HG03135 (cell line): ENCODE measurements around the gene ZMIZ1.

ENCODE experiments used
- ATAC-seq: cut with Tn5 transposase; IDR thresholded peaks from one replicate; pipeline ENCODE4 v1.9.1; 2021; ENCODE audit warnings: mild to moderate bottlenecking, moderate library complexity; ENCODE audit not compliant: unreplicated experiment

The ZMIZ1 gene

DNA sequence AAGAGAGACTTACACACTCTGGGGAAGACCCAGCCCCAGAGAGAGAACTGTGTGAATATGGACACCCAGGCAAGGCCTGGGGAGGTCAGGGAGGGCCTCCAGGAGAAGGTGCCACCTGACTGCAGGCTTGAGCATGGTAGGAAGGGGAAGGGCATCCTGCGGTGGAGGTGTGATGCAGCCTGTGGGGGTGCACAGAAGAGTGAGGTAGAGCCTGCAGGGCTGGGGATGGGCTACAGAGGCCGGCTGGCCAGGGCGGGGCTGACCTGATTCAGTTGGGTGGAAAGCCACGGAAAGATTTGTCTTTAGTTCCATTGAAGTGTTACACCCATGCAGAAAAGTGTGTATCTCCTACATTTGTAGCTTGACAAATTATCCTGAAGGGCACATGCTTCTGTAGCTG, 47.6 kb downstream of the ZMIZ1 start:
- no peak for ATAC-seq

DNA sequence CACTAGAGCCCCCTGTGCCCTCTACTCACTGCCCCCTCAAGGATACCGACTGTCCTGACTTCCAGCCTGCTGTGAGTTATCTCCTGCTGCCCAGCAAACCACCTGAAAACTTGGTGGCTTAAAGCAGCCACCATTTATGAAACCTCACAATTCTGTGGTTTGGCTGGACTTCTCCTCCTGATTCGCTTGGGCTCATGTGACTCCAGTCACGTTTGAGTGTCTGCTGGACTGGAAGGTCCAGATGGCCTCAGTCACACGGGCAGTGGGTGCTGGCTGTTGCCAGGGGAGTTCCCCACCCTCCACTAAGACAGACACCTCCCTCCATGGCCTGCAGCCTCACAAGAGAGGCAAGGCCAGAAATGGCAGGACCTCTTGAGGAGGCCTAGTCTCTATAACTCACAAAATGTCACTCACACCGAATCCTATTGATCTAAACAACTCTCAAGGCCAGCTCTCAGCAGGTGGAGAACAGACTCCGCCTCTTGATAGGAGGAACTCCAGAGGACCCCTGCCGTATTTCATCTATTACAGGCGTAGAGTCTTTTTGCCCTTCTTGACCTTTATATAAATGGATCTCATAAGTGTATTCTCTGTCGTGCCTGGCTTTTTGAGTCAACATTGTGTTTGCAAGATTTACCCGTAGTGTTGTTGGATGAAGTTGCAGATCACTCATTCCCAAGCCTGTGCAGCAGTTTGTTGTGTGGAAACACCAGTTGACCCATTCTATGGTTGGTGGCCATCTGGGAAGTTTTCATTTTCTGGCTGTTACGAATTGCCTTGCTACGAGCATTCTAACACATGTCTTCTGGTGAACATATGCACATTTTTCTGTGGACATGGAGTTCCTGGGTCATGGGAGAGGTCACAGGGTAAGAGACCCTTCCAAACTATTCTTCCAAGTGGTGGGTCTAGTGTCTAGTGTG, 48.3 kb downstream of the ZMIZ1 start:
- ATAC-seq: no peak

DNA sequence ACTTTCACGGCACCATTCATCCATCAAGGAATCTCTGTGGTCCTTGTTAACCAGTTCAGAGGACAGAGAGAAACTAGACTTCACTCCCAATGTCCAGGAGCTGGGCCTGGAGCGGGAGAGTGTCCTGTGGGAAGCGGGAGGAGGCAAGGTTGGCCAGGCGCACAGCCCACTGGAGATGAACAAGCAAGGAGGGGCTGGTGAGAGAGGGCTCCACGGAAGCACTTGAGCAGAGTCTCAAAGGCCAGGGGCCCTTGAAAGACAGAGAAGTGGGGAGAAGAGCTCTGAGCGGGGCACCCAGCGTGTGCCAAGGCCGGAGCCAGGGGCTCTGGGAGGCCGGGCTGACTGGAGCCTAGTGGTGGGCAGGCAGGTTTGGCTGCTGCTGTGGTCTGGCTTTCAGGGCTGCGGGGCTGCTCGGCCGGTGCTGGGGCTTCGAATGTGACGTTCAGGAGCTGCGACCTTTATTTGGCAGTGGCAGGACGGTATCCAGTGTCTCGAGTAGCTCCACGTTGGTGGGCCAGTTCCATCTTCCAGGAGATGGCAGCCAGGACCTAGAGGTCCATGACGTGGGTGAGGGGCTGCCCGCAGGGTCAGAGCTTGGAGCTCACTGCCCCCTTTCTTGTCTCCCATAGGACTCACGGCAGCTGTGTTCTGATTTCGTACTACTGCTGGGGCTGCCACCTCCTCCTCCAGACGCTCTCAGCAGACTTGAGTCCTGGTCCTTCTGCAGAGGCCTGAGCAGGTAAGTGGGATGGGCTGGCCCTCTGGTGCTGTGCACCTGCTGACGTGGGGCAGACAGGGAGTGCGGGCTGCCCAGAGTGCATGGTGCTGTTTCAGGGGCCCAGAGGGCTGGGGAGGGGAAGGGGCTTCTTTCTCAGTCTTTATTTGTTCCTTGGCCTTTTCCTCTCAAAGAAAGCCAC, 49.8 kb downstream of the ZMIZ1 start:
- no peak for ATAC-seq

DNA sequence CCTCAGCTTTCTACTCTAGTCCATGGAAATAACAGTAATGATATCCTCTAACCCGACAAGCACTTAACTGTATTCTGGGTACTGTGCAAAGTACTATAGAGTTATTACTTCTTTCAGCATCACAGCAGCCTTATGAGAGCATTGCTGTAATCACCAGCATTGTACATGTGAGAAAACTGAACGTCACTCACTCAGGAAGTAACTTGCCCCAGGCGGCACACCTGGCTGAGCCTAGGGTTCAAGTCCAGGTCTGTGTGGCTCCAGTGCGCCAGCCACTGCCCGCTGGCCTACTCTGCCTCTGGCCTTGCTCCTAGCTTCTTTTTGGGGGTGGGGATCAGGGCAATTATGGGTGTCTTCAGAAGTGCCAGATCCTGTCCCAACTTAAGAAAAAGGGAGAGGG, 50.5 kb downstream of the ZMIZ1 start:
- no peak for ATAC-seq

DNA sequence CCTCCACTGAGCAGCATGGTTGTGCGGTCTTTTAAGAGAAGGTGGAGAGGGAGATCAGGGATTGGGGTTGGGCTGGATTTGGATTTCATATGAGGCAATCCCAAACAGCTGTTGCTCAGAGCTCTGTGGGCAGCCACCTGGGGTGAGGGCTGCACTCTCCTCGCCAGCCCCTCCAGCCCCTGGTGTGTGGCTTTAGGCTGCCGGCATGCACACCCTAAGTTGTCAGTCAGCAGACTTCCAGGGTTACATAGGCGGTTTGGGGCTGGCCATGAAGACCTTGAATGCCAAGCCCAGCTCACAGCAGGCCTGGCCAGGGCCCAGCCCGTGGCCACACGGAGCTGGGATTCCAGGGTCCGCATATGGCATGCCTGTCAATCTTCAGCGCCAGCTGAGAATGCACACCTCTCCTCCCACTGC, 54.8 kb downstream of the ZMIZ1 start:
- no peak for ATAC-seq

DNA sequence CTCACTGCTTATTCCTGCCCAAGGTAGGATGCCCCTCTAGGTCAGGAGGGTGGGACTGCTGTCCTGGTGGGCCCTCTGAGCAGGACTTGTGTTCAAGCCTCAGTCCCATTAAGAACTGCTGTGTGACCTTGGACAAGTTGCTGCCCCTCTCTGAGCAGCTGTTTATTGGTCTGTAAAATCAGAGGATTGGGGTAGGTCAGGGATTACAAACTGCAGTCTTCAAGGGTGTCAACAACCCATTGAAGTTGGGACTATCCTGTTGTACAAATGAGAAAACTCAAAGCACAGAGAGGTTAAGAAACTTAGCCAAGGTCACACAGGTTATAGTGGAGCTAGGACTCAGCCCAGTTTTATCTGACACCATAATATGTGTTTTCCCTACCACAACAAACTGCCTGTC, 55.3 kb downstream of the ZMIZ1 start:
- ATAC-seq: no peak

DNA sequence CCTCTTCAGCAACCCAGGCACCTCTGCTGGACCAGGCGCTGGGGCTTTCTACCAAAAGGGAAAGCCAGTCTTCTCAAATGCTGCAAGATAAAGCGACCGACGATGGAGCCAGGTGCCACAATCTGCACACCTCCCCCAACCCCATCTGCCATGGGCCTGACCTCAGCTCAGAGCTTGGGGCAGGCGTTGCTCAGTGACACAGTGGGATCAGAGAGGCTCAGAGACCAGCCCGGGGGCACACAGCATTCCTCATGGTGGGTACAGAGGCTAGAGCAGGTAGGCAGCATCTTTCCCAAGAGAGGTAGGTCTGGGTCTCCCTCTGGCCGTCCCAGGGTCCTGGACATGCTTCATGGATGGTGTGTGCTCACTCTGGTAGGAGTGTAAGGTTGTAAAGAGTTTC, 56.3 kb downstream of the ZMIZ1 start:
- ATAC-seq: no peak

DNA sequence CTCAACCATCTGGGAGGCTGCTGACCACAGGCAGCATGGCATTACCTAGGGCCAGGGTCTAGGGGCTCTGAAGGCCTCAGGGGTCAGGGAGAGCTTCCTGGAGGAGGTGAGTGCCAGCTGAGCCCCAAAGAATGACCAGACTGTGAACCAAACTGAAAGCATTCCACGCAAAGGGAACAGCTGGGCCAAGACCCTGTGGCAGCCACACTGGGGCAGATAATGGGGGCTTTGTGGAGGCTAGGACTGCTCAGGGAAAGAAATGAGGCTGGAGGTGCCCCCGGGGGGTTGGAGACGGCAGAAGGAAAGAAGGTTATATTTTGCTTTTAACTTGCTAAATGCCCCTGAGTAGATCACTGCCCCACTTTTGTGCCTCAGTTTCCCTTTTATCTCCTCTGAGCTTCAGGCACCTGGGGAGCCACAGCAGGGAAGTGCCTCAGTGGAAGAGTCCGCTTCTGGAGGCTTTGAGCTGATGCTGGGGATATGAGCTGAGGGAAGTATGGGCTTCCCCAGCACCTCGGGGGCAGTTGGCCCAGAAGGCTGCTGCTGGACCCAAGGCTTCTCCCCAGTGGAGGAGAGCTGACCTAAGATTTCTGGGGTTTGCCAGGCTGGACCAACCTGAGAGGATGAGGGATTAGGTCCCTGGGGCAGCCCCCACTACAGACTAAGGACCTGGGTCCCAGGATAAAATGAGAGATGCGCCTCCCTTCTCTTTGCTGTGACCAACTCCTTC, 57.8 kb downstream of the ZMIZ1 start:
- no peak for ATAC-seq

DNA sequence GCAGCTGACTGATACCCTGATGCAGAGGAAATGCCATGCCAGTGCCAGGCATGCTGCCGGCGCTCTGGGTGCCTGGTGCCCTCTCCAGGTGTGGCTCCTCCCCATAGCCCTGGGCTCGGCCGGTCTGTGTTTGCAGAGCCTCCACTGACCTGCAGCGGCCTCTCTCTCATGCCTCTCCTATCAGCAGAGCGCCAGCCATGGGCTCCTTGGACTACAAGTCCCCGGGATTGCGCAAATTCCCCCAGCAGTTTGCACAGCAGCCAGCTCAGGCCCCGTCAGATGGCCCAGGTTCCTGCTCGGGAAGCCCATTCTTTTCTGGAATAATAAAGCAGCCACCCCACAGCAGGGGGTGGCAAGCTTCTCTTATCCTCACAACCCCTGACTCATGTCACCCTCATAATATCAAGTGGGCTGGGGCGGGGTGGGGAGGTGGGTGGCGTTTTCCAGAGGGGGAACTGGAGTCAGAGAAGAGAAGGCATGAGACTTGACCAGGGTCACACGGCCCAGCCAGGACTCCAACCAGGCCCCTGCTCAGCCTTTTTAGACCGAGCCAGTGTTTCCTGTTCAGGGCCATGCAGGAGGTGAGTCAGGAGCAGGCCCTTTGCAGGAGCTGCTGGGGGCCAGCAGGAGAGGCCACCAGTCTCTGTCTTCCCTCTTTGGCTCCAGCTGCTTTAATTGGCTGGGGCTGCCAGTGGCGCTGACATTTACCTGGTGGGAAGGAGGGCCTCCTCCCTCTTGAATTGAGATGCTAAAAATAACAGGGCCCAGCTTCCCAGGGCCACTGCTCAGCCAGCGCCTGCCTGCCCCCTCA, 58.6 kb downstream of the ZMIZ1 start:
- ATAC-seq: no peak

DNA sequence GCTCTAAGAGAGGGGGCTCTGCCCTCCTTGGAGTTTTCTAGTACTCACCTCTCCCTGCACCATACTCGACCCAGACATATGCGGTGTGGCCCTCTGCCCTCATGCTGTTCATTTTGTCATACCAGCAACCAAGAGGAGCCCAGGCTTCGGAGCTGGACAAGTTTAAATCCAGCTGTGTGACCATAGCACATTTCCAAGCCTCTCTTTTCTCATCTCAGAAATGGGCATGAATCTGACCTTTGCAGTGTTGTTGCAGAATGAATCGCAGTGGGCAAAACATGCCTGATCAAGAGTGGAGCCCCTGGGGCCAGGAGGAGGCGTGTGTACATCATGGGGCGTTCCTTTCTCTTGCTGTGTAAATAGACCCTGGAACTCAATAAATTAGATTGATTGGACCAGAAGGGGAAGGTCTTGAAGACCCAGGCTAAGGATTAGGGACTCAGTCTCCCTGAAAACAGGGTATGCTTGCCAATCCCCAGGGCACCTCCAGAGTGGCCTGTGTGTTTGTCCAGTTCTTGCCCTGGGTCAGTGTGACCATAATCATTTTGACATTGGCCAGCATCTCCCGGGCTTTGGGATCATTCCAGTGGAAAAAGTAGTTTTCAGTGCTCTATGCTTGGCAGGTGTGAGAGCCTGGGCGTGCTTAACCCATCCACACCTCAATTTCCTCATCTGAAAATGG, 59.6 kb downstream of the ZMIZ1 start:
- ATAC-seq: no peak

DNA sequence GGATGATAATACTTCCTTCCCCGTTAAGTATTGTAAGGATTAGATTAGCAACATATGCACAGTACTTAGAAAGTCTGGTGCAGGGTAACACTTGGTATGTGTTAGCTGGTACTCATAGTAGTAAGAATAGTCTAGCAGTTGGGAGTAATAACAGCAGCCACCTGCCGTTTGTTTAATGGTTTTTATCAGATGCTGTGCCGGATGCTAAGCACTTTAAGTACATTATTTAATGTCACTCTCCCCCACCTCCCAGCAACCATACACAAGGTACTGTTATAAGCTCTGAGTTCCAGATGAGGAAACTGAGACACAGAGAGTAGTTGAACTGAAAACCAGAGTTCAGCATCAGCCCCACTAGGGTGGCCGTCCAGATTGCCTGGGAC, 60.1 kb downstream of the ZMIZ1 start:
- ATAC-seq: no peak

DNA sequence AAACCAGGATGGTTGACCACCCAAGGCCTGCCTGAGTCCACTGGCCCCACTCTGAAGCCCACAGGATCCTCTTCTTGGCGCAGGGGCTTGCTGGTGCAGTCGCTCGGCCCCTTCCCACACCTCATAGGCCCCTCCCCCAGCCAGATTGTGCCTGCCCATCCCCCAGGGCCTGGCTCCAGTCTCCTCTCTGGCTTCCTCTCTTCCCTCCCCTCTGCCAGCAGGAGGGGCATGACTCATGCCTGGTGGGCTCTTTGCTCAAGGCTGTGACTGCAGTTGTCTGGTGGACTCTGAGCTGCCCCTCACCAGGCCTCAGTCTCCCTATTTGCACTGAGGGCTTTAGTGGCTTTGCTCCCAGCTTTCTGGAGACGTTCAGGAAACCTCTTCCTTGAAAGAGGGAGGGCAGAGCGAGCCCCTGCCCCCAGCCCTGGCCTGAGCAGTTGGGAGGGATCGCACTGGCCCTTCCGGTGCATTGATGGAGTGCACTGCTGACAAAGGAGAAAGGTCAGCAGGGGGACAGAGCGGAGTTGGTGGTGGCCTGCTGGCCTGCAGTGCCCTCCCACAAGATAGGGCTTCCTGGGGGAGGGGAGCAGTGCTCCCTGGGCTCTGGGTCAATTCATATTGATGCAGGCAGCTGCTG, 60.7 kb downstream of the ZMIZ1 start:
- ATAC-seq: no peak

DNA sequence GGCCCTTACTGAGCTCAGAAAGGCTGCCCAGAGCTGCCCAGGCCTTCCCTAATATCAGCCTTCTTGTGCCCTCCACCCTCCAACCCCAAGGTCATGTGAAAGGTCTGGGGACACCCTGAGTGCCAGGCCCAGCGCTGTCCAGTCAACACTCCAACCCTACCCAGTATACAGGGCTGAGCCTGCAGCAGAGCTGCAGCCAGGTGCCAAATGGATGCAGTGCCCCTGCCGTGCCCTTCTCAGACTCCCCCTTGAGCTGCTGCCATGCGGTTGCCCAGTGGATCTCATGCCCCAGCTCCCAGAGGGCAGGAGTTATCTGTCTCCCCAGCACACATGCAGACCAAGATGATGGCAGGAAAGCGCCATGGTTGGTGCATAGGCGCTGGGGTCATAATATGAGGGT, 61.5 kb downstream of the ZMIZ1 start:
- ATAC-seq: no peak

DNA sequence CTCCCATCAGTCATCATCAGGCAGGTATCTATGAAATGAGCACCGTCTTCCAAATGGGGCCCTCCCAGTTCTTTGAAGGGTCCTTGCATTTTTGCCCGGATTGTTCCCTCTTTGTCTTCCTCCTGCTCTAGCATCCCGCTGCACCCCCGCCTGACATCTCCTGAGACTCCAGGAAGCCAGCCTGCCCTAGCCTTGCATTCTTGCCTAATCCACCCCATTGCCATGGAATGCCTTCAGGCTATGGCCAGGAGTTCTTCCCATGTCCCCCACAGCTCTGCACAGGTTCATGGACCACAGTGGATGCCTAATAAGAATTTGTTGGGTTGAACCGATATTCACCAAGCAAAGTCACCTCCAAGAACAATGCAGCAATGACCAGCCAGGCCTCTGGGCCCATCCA, 62.1 kb downstream of the ZMIZ1 start:
- no peak for ATAC-seq

DNA sequence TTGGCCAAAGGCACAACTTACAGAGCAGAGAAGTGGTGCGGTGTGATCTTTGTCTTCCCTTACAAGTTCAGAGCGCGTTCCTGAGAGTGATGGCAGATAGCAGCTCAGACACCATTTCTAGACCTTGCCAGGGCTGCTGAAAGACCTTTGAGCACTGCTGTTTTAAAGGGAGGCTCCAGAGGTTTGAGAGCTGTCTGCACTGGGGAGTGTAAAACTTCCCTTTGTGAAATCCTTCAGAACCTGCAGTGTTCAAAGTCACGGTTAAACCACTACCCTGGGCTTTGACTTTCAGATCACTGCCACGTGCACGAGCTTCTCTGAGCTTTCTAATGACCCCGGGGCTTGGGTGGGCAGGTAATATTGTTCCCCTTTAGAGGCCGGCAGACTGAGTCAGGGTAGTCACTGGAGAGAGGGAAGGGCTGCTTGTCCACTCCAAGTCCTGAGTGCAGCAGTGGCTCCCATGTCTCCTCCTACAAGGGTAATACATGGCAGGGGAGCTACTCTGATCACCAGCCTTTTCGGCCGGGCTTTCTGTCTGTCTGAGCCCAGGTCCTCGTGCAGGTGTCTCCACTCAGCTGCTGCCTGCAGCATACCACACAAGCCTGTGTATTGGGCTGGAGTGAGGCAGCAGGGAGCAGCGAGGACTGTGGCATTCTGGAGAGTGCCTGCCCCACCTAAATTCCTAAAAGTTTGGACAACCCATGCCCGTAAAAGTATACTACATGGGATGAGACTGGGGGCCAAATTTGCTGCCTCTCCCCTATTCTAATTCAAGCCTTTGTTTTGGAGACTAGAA, 63.3 kb downstream of the ZMIZ1 start:
- no peak for ATAC-seq

DNA sequence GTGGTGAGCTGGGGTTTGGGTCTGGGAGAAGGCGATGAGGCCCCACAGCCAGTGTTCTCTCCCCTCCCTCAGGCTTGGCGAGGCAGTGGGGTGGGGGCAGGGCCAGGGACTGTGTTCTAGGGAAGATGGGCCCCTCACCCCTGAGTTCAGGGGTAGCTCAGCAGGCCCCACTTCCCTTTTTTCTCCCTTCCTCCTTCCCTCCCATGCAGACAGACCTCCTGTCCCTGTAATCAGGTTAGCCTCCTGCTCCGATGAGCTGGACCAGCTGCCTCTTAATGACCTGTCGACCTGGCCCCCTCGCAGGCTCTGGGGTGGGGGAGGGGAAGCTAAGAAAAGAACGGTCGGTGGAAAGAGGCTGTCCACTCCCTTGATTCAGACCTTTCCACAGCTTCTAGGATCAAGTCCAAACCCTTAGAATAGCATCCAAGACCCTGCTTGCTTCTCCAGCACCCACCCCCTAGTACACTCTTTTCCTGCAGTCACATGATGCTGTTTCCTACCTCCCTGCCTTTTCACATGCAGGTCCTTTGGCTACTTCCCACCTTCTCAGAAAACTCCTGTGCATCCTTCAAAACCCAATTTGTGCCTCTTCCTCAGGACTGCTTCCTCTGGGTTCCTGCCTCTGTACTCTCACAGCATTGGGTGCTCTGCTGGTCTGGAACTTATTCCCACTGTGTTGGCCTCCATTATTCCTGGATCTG, 64.1 kb downstream of the ZMIZ1 start:
- no peak for ATAC-seq

DNA sequence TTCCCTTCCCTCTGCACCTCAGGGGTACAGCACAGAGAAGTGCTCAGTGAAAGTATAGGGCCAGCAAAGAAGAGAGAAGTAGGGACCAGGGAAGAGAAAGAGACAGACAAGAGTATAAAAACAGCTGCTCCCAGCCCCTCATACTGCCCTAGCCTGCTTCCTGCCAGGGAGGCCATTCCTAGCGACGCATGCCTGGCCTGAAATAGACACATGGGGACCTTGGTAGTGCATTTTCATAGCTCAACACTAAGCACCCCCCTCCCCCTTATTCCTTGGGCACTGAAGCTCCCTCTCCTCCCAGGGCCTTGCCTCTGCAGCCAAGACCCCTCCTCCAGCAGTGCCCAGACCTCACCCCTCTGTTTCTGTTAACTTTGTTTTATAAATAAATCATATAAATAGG, 64.7 kb downstream of the ZMIZ1 start:
- no peak for ATAC-seq

DNA sequence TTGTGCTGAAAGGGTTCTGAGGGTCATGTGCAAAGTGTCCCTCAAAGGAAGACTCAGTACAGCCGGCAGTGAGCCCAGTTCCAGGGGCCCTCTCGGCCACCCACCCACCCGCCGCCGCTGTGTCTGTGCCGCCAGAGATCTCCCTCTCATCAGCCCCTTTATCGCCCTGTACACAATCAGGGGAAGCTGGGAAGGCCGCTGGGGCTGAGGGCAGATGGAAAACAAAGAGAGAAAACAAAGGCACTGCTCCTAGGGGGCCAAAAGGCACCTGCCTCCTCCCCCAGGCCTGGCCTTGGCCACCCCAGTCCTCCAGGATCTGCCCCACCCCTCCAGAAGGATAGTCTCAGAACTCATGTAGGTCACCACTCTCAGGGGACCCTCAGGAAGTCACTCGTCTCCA, 67.0 kb downstream of the ZMIZ1 start:
- no peak for ATAC-seq
